PC-3 (cell line): ENCODE data around the gene CAMSAP1.

Experiments used
- CTCF ChIP-seq: fragments of 300-600 bp; sonication (generic); conservative IDR thresholded peaks from 2 replicates; pipeline ENCODE4 v1.5.1; 2017; ENCODE audit warnings: antibody characterized with exemption, low read depth, mild to moderate bottlenecking, low read length
- EZH2 ChIP-seq: fragments of 300-600 bp; sonication (generic); IDR thresholded peaks from one replicate; pipeline ENCODE4 v1.6.1; 2017; ENCODE audit warnings: antibody characterized with exemption, mild to moderate bottlenecking, low read length; ENCODE audit not compliant: unreplicated experiment
- EZH2phosphoT487 ChIP-seq: fragments of 300-600 bp; sonication (generic); IDR thresholded peaks from 2 replicates; pipeline ENCODE4 v1.6.1; 2018; ENCODE audit warnings: mild to moderate bottlenecking, antibody characterized with exemption, low read length, borderline replicate concordance

GRCh38 chr9:135840539-135840938, 66.8 kb downstream of the CAMSAP1 start:
- TF ChIP-seq CTCF = no peak
- no peak for TF ChIP-seq EZH2phosphoT487
- no peak for TF ChIP-seq EZH2
